HCT116 (cell line): ENCODE measurements around the gene ZCCHC24.

Experiments
- CEBPB ChIP-seq: IDR thresholded peaks from 2 replicates; pipeline ENCODE4 v1.6.1; 2012; ENCODE audit warnings: low read depth
- EZH2 ChIP-seq: fragments of 200-600 bp; sonication (generic); IDR thresholded peaks from 2 replicates; pipeline ENCODE4 v1.6.1; 2017; ENCODE audit warnings: antibody characterized with exemption, mixed run types
- EZH2phosphoT487 ChIP-seq: fragments of 200-600 bp; IDR thresholded peaks from 2 replicates; pipeline ENCODE4 v1.6.1; 2018; ENCODE audit warnings: antibody characterized with exemption, borderline replicate concordance
- FOSL1 ChIP-seq: IDR thresholded peaks from 2 replicates; pipeline ENCODE4 v1.6.1; 2012; ENCODE audit warnings: low read depth
- POLR2A ChIP-seq: IDR thresholded peaks from 2 replicates; pipeline ENCODE4 v1.7.0; 2011; ENCODE audit warnings: borderline replicate concordance; ENCODE audit not compliant: insufficient read depth, insufficient read length; ENCODE audit errors: extremely low read depth
- POLR2AphosphoS5 ChIP-seq: IDR thresholded peaks from 2 replicates; pipeline ENCODE4 v1.6.1; 2011; ENCODE audit warnings: mild to moderate bottlenecking, low read depth, low read length, moderate library complexity
- SIN3A ChIP-seq: IDR thresholded peaks from 2 replicates; pipeline ENCODE4 v1.6.1; 2012; ENCODE audit warnings: low read depth
- SRF ChIP-seq: IDR thresholded peaks from 2 replicates; pipeline ENCODE4 v1.6.1; 2012; ENCODE audit warnings: low read depth
- TCF7L2 ChIP-seq: IDR thresholded peaks from 2 replicates; pipeline ENCODE4 v1.7.0; 2011; ENCODE audit warnings: borderline replicate concordance, inconsistent platforms; ENCODE audit not compliant: insufficient read depth, insufficient read length; ENCODE audit errors: extremely low read depth
- YY1 ChIP-seq: IDR thresholded peaks from 2 replicates; pipeline ENCODE4 v1.6.1; 2011; ENCODE audit warnings: low read length, low read depth, moderate library complexity, mild to moderate bottlenecking; ENCODE audit not compliant: insufficient replicate concordance; ENCODE audit errors: extremely low read depth
- ZNF274 ChIP-seq: fragments of 200-500 bp; sonication (Bioruptor generic); IDR thresholded peaks from 2 replicates; pipeline ENCODE4 v1.6.1; 2014; ENCODE audit warnings: mild to moderate bottlenecking, low read depth, low read length, inconsistent platforms
- TF ChIP-seq, protein P1 (sequence below), 3 experiments: fragments of 200-600 bp in 1 of 3; sonication (generic) in 1 of 3; IDR thresholded peaks in 2 of 3; conservative IDR thresholded peaks in 1 of 3; 2 replicates each; pipeline ENCODE4 v1.5.1; 2012 to 2017; ENCODE audit warnings: low read depth in 2 of 3, low read length in 2 of 3, antibody characterized with exemption in 1 of 3, borderline replicate concordance in 1 of 3, control low read depth in 1 of 3, mild to moderate bottlenecking in 1 of 3, mixed read lengths in 1 of 3, mixed run types in 1 of 3, moderate library complexity in 1 of 3; ENCODE audit not compliant: insufficient read depth in 1 of 3
- TF ChIP-seq, protein P2 (sequence below): IDR thresholded peaks from 2 replicates; pipeline ENCODE4 v1.6.1; 2012
- TF ChIP-seq, protein P3 (sequence below): IDR thresholded peaks from 2 replicates; pipeline ENCODE4 v1.6.1; 2012

DNA sequence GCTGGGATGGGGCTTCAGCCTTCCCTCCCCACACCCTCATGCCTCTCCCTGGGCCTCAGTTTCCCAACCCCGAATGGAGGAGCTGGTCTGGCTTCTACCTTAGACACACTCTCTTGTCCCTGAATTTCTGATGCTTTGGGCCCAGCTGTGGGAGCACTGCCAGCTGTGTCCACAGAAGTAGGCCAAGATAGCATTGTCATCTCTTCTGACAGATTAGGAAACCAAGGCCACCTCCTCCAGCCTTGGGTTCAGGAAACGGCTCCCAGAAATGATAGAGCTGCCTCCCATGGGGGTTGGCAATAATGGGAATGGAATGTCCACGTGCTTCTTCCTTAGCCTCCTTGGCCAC is 96.8 kb downstream of the ZCCHC24 start:
- TF ChIP-seq, protein P1, sequence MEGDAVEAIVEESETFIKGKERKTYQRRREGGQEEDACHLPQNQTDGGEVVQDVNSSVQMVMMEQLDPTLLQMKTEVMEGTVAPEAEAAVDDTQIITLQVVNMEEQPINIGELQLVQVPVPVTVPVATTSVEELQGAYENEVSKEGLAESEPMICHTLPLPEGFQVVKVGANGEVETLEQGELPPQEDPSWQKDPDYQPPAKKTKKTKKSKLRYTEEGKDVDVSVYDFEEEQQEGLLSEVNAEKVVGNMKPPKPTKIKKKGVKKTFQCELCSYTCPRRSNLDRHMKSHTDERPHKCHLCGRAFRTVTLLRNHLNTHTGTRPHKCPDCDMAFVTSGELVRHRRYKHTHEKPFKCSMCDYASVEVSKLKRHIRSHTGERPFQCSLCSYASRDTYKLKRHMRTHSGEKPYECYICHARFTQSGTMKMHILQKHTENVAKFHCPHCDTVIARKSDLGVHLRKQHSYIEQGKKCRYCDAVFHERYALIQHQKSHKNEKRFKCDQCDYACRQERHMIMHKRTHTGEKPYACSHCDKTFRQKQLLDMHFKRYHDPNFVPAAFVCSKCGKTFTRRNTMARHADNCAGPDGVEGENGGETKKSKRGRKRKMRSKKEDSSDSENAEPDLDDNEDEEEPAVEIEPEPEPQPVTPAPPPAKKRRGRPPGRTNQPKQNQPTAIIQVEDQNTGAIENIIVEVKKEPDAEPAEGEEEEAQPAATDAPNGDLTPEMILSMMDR (IDR thresholded peaks at IDR 0.05 in 2 of 3, conservative IDR thresholded peaks at IDR 0.05 in 1 of 3; ENCODE audit: borderline replicate concordance in 1 of 3, insufficient read depth in 1 of 3, low read depth in 2 of 3, low read length in 2 of 3), result no peak
- TF ChIP-seq TCF7L2, result no peak
- TF ChIP-seq POLR2AphosphoS5, result no peak
- no peak for TF ChIP-seq CEBPB
- TF ChIP-seq POLR2A, result no peak
- TF ChIP-seq ZNF274, result no peak
- TF ChIP-seq, protein P2, sequence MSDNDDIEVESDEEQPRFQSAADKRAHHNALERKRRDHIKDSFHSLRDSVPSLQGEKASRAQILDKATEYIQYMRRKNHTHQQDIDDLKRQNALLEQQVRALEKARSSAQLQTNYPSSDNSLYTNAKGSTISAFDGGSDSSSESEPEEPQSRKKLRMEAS, result no peak
- TF ChIP-seq EZH2, result no peak
- TF ChIP-seq YY1, result no peak
- TF ChIP-seq EZH2phosphoT487, result no peak
- TF ChIP-seq, protein P3, sequence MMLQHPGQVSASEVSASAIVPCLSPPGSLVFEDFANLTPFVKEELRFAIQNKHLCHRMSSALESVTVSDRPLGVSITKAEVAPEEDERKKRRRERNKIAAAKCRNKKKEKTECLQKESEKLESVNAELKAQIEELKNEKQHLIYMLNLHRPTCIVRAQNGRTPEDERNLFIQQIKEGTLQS, result no peak
- TF ChIP-seq SRF, result no peak
- TF ChIP-seq SIN3A, result no peak
- no peak for TF ChIP-seq FOSL1
